ENCODE results near the gene SYDE2.

Gene SYDE2

GRCh38 chr1:85132078-85132720 lies 68.6 kb downstream of the SYDE2 start:
- in situ Hi-C loops (cut with MboI; ENCODE audit: low pct_unique_long_range_greater_than_20kb, low sequenced_read_pairs, unreplicated experiment) = no loop called here
- no peak for TF ChIP-seq CTCF (IDR thresholded peaks at IDR 0.05; ENCODE audit: extremely low read depth, insufficient read depth, missing control alignments)
- no peak for DNase-seq (ENCODE audit: low spot score)

- in situ Hi-C loops (cut with MboI; ENCODE audit: low pct_unique_long_range_greater_than_20kb, low sequenced_read_pairs, unreplicated experiment) = no loop called here
- DNase-seq (ENCODE audit: low spot score) = no peak
- TF ChIP-seq CTCF (IDR thresholded peaks at IDR 0.05; ENCODE audit: extremely low read depth, insufficient read depth, missing control alignments) = no peak
Observed at GRCh38 chr1:85128316-85128715, 72.5 kb downstream of the SYDE2 start.

GRCh38 chr1:85125891-85126290 lies 74.9 kb downstream of the SYDE2 start:
- in situ Hi-C loops (cut with MboI; ENCODE audit: low pct_unique_long_range_greater_than_20kb, low sequenced_read_pairs, unreplicated experiment) = no loop called here
- DNase-seq (ENCODE audit: low spot score) = no peak
- no peak for TF ChIP-seq CTCF (IDR thresholded peaks at IDR 0.05; ENCODE audit: extremely low read depth, insufficient read depth, missing control alignments)

GRCh38 chr1:85124091-85124490 lies 76.7 kb downstream of the SYDE2 start:
- TF ChIP-seq CTCF (IDR thresholded peaks at IDR 0.05; ENCODE audit: extremely low read depth, insufficient read depth, missing control alignments) = no peak
- in situ Hi-C loops (cut with MboI; ENCODE audit: low pct_unique_long_range_greater_than_20kb, low sequenced_read_pairs, unreplicated experiment) = loop anchor here (25.0 kb wide), 1 partner anchor 113 kb away; no protein-coding TSS in a partner anchor
- no peak for DNase-seq (ENCODE audit: low spot score)

GRCh38 chr1:85122169-85122568 lies 78.6 kb downstream of the SYDE2 start:
- DNase-seq (ENCODE audit: low spot score) = no peak
- no peak for TF ChIP-seq CTCF (IDR thresholded peaks at IDR 0.05; ENCODE audit: extremely low read depth, insufficient read depth, missing control alignments)
- in situ Hi-C loops (cut with MboI; ENCODE audit: low pct_unique_long_range_greater_than_20kb, low sequenced_read_pairs, unreplicated experiment) = loop anchor here (25.0 kb wide), 1 partner anchor 115 kb away; no protein-coding TSS in a partner anchor

GRCh38 chr1:85121744-85122143 lies 79.1 kb downstream of the SYDE2 start:
- no peak for TF ChIP-seq CTCF (IDR thresholded peaks at IDR 0.05; ENCODE audit: extremely low read depth, insufficient read depth, missing control alignments)
- in situ Hi-C loops (cut with MboI; ENCODE audit: low pct_unique_long_range_greater_than_20kb, low sequenced_read_pairs, unreplicated experiment) = loop anchor here (25.0 kb wide), 1 partner anchor 116 kb away; no protein-coding TSS in a partner anchor
- DNase-seq (ENCODE audit: low spot score) = no peak
